GM21381 (cell line): Measurements from ENCODE around the gene IPO13.

Experiments
- ATAC-seq: cut with Tn5 transposase; IDR thresholded peaks from one replicate; pipeline ENCODE4 v1.9.1; 2021; ENCODE audit warnings: mild to moderate bottlenecking, moderate library complexity; ENCODE audit not compliant: unreplicated experiment

Gene IPO13

DNA sequence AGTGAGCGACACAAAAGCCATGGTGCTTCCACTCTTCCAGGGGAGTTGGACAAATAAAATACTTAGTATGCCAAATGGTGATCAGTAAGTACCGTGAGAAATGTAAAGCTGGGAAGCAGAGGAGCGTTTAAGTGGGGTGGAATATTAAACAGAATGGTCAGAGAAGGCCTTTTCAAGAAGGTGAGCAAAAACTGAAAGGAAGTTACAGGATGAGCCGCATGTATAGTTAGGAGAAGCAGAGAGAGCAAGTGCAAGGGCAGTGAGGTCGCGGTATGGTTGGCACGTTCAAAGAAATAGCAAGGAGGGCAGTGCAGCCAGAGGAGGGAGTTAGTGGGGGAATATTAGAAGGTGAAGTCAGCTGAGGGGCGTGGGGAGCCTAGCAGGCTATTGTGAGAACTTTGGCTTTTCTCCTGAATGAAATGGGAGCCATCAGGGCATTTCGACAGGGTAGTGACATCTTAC, 27.3 kb downstream of the IPO13 start:
- ATAC-seq, result no peak

DNA sequence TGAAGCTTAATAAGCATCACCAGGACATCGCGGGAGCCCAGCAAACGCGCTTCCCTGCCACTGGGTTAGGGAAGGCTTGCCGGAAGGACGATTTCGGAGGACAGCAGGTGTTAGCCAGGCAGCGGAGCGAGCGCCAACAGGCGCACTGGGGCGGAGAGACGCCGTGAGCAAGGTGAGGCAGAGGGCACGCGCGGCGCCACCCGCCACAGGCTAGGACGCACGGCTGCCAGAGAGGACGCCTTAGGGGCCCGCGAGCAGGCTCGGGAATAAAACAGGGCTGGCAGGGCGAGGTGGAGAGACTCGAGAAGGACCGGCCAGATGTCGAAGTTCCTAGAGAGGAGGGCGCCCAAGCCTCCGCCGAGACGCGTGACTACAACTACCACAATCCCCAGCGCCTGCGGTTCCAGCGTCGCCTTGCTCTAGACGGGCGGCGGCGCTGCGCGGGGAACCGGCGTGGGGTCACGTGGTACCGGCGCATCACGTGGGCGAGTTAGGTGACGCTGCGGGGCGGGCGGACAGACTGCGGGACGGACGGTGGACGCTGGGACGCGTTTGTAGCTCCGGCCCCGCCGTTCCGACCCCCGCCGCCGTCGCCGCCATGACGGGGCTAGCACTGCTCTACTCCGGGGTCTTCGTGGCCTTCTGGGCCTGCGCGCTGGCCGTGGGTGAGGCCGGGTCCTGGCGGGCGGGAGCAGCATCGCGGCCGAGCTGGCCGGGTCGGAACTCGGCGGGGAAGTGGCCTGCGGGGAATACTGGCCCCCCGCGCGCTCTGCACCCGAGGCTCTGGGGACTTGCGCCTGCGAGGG, 27.9 kb downstream of the IPO13 start, which contains the start of gene ATP6V0B:
ATP6V0B (plus strand) TSS at position 518 of the 806 bp plus-strand sequence; CDS start at position 599, 81 bp downstream.
- ATAC-seq, result peak; percentile 60

- peak; percentile 4 for ATAC-seq
Observed at GRCh38 chr1:43975249-43975961, 28.7 kb downstream of the IPO13 start.

DNA sequence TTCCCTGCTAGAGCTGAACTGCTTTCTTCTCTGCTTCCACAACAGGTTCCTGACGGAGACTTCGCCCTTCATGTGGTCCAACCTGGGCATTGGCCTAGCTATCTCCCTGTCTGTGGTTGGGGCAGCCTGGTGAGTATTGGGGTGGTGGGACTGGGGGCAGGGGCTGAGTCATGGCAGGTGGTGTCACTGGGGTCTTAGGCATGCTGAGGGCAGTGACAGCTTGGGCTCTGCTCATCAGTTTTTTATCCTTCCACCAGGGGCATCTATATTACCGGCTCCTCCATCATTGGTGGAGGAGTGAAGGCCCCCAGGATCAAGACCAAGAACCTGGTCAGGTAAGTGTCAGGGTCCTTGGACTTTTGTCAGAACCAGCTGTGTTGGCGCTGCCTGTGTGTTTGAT, 29.3 kb downstream of the IPO13 start:
- ATAC-seq, result no peak

GRCh38 chr1:43976890-43977289, 30.1 kb downstream of the IPO13 start:
- no peak for ATAC-seq

GRCh38 chr1:43977376-43978263, 30.9 kb downstream of the IPO13 start:
- ATAC-seq, result no peak

- ATAC-seq, result no peak
Observed at GRCh38 chr1:43978264-43978550, 31.5 kb downstream of the IPO13 start.

DNA sequence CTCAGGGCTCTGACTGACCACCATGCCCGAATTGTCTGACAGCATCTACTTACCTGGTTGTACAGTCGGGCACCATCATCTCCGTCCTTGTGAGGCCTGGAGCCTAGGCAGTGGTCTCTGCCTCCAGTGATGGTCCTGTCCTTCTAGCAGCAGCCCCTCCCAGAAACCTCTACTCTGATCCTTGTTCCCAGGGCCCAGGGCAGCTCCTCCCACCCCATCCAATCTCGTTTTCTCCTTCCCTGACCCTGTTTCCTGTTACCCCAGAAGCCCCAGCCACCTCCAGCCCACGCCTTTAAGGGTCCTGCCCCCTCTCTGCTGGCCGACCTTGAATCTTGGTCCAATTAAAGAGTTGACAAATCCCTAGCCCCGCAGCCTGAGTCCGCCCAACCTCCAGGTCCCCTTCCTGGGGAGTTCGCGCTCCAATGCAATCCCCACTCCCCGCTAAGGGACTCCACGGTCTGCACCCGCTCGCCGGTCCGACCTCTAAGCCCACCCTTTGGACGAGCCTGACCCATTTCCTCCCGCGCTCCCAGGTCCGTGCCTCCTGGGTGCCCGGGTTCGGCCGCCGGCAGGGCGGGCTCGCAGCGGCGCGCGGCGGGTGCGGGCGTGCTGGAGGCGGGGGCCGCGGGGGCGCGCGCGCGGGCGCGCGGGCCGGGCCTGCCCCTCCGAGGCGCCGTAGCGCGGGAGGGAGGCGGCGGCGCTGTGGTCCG, 32.0 kb downstream of the IPO13 start, which contains the start of gene B4GALT2:
B4GALT2 (plus strand) TSS at position 660 of the 710 bp plus-strand sequence. CDS start 1,951 bp downstream, outside the sequence.
- ATAC-seq, result no peak

- ATAC-seq, result no peak
Observed at GRCh38 chr1:43979261-43979527, 32.4 kb downstream of the IPO13 start.

DNA sequence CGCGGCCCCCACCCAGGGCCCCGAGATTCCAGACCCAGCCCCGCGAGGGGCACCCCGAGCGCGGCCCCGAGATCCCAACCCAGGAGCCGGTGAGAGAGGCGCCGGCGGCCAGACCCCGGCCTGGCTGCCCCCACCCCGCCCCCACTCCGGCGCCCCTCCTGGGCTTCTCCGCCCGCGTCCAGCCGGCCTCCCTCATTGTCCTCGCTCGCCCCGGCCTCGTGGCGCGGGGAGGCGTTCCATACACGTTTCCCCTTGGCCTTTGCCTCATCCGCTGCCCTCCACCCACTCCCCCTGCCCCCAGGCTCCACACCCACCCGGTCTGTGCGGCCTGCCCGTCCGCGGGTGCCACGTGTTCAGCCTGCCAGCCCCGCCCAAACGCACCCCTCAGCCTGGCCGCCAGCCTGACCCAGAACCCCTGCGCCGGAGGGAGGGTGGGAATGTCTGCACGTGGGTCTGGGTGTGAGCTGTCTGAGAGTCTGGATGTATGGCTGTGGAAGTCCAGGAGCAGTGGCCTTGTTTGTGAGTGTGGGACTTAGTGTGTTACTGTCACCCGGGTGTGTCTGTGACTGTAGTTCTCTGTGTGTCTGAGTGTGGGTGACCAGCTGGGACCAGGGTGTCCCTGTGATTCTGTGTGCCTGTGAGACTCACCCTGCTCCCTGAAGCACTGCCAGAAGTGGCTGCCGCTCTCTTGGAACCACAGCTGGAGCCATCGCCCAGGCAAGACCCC, 32.9 kb downstream of the IPO13 start:
- no peak for ATAC-seq

GRCh38 chr1:43980255-43981134, 33.7 kb downstream of the IPO13 start:
- ATAC-seq, result no peak

DNA sequence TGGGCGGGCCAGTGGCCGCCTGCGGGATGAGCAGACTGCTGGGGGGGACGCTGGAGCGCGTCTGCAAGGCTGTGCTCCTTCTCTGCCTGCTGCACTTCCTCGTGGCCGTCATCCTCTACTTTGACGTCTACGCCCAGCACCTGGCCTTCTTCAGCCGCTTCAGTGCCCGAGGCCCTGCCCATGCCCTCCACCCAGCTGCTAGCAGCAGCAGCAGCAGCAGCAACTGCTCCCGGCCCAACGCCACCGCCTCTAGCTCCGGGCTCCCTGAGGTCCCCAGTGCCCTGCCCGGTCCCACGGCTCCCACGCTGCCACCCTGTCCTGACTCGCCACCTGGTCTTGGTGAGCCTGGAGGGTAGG, 34.4 kb downstream of the IPO13 start:
- no peak for ATAC-seq

DNA sequence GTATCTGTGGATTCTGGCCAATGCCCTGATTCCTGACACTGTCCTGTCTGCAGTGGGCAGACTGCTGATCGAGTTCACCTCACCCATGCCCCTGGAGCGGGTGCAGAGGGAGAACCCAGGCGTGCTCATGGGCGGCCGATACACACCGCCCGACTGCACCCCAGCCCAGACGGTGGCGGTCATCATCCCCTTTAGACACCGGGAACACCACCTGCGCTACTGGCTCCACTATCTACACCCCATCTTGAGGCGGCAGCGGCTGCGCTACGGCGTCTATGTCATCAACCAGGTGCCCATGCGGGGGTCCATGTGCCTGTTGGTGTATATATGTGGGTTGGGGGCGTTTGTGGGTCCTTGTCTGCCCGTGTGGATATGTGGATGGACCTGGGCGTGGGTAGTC, 34.9 kb downstream of the IPO13 start:
- ATAC-seq, result no peak

- ATAC-seq, result no peak
Observed at GRCh38 chr1:43982241-43982640, 35.5 kb downstream of the IPO13 start.

- ATAC-seq, result no peak
Observed at GRCh38 chr1:43982808-43983207, 36.1 kb downstream of the IPO13 start.

GRCh38 chr1:43983253-43983899, 36.6 kb downstream of the IPO13 start:
- no peak for ATAC-seq

GRCh38 chr1:43984855-43985254, 38.1 kb downstream of the IPO13 start:
- no peak for ATAC-seq

GRCh38 chr1:43985984-43986595, 39.3 kb downstream of the IPO13 start:
- ATAC-seq, result no peak
